Panc1 (cell line): ENCODE measurements around the gene RAI14. TPM values are rescaled to one million over a fixed set of nuclear protein-coding genes. Genes with fewer than 3 reads are reported as not detected.

Experiments used
- ATAC-seq: fragments of 200-7000 bp; cut with Tn5 transposase; 2 replicates; pipeline ENCODE4 v1.9.1; 2020; ENCODE audit warnings: mild to moderate bottlenecking, moderate library complexity
- BruUV-seq: library from RNA; stranded (reverse); fragments of 400-500 nt; replicated peaks from 2 replicates; lab custom pipeline; 2021; lab: Mats Ljungman, UMichigan
- CTCF ChIA-PET: fragments of 300-600 bp; sonication (Branson Sonifier 250); formaldehyde crosslinking; loops from one replicate; lab custom pipeline; 2022; ENCODE audit warnings: antibody characterized with exemption; lab: Charles Lee
- POLR2A ChIA-PET: fragments of 300-600 bp; sonication (Branson Sonifier 250); formaldehyde crosslinking; loops from one replicate; lab custom pipeline; 2022; ENCODE audit warnings: antibody characterized with exemption; lab: Charles Lee
- DNase-seq: peaks from one replicate; pipeline ENCODE4 v3.0.0-alpha.2; 2010; ENCODE audit warnings: low read depth, low spot score
- H3K27ac ChIP-seq: 2 replicates; pipeline ENCODE4 v1.5.1; 2011; ENCODE audit warnings: mild to moderate bottlenecking, low read length, inconsistent platforms
- H3K27me3 ChIP-seq: fragments of 200-500 bp; sonication (Bioruptor generic); 2 replicates; pipeline ENCODE4 v1.6.0; 2014; ENCODE audit warnings: low read length, inconsistent platforms; ENCODE audit not compliant: control insufficient read depth, insufficient read depth
- H3K36me3 ChIP-seq: fragments of 200-500 bp; sonication (Bioruptor generic); 2 replicates; pipeline ENCODE4 v1.5.1; 2014; ENCODE audit warnings: inconsistent platforms, mild to moderate bottlenecking, low read length, moderate library complexity; ENCODE audit not compliant: control insufficient read depth, insufficient read depth
- H3K4me1 ChIP-seq: 2 replicates; pipeline ENCODE4 v1.5.1; 2011; ENCODE audit warnings: inconsistent platforms, mild to moderate bottlenecking, low read length, moderate library complexity; ENCODE audit not compliant: control insufficient read depth, insufficient read depth
- H3K4me3 ChIP-seq, 2 experiments: 2 replicates each; pipeline ENCODE4 v1.5.1; 2011 to 2012; ENCODE audit warnings: low read depth in 2 of 2, low read length in 2 of 2, mild to moderate bottlenecking in 2 of 2, inconsistent platforms in 1 of 2, moderate library complexity in 1 of 2
- H3K9me3 ChIP-seq: fragments of 200-500 bp; sonication (Bioruptor generic); 2 replicates; pipeline ENCODE4 v1.5.1; 2014; ENCODE audit warnings: low read depth, mild to moderate bottlenecking, inconsistent platforms, low read length, moderate library complexity; ENCODE audit not compliant: control insufficient read depth, insufficient read depth
- POLR2AphosphoS5 ChIP-seq: IDR thresholded peaks from 2 replicates; pipeline ENCODE4 v1.6.1; 2012; ENCODE audit warnings: mild to moderate bottlenecking, low read depth, low read length, moderate library complexity
- SIN3A ChIP-seq: IDR thresholded peaks from 2 replicates; pipeline ENCODE4 v1.6.1; 2012; ENCODE audit warnings: low read depth, mild to moderate bottlenecking, low read length, moderate library complexity, borderline replicate concordance; ENCODE audit not compliant: insufficient read depth
- TCF7L2 ChIP-seq: IDR thresholded peaks from 2 replicates; pipeline ENCODE4 v1.6.1; 2011; ENCODE audit warnings: mild to moderate bottlenecking, low read depth, low read length, inconsistent platforms
- in situ Hi-C: cut with HindIII; loops from 2 replicates; pipeline ENCODE4 v1.10.0; 2016; ENCODE audit warnings: low sequenced_read_pairs, low pct_unique_long_range_greater_than_20kb
- intact Hi-C: fragments of 100-400 bp; cut with micrococcal nuclease; formaldehyde crosslinking; loops from one replicate; pipeline ENCODE4 v1.10.0; 2022; ENCODE audit not compliant: unreplicated experiment
- total RNA-seq: library from RNA; stranded (reverse); gene quantifications from one replicate; pipeline ENCODE4 v1.2.1, GENCODE V29; 2021; ENCODE audit not compliant: unreplicated experiment
- TF ChIP-seq, protein P1 (sequence below), 2 experiments: IDR thresholded peaks; 2 replicates each; pipeline ENCODE4 v1.6.1; 2011 to 2012; ENCODE audit warnings: low read depth in 2 of 2, control low read depth in 1 of 2, low read length in 1 of 2, mild to moderate bottlenecking in 1 of 2, moderate library complexity in 1 of 2; ENCODE audit not compliant: insufficient read depth in 1 of 2
- TF ChIP-seq, protein P2 (sequence below): fragments of 450-650 bp; IDR thresholded peaks from 2 replicates; pipeline ENCODE4 v1.5.1; 2017; ENCODE audit warnings: mild to moderate bottlenecking

Gene RAI14
- total RNA-seq, 1 experiment from 2014 or later, result 18.5 TPM

DNA sequence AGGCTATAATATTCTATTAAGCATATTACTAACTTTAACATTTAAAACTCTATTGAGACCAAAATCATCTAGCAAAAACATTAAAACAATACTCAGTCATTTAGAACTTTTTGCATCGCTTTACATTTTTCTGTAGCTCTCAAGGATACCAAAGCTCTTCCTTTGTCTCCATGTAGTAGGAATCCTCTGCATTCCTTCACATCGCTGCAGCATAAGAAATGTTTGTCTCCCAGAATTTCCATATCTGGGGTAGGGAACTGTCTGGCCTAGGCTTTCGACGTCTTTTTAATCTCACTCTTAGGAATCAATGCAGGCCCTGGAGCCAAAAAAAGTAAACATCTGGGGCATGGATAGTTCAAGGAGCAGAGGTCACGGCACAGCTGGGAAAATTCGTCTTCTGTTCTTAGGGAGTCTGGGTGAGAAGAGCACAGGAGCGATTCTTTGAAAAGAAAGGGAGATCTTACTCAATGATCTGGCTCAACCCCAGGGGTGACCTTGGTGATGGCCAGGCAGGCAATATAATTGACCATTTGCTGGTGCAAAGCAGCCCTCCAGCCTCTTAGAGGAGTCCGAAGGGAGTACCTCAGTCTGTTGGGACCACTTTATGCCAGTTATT, 23.2 kb upstream of the RAI14 start:
- ATAC-seq, result no peak
- in situ Hi-C loops (no loop called here), intact Hi-C loops (no loop called here)
- no peaks in the 10 kb centered on the region for H3K36me3 ChIP-seq
- BruUV-seq, result no TSS peak
- no peak overlapping the region for H3K27ac ChIP-seq
- ChIA-PET CTCF (no interaction called here), POLR2A (no interaction called here)
- H3K4me1 ChIP-seq, result no peaks in the 10 kb centered on the region
- no peak for DNase-seq
- TF ChIP-seq SIN3A (no peak), POLR2AphosphoS5 (no peak), TCF7L2 (no peak)
- TF ChIP-seq, protein P1, sequence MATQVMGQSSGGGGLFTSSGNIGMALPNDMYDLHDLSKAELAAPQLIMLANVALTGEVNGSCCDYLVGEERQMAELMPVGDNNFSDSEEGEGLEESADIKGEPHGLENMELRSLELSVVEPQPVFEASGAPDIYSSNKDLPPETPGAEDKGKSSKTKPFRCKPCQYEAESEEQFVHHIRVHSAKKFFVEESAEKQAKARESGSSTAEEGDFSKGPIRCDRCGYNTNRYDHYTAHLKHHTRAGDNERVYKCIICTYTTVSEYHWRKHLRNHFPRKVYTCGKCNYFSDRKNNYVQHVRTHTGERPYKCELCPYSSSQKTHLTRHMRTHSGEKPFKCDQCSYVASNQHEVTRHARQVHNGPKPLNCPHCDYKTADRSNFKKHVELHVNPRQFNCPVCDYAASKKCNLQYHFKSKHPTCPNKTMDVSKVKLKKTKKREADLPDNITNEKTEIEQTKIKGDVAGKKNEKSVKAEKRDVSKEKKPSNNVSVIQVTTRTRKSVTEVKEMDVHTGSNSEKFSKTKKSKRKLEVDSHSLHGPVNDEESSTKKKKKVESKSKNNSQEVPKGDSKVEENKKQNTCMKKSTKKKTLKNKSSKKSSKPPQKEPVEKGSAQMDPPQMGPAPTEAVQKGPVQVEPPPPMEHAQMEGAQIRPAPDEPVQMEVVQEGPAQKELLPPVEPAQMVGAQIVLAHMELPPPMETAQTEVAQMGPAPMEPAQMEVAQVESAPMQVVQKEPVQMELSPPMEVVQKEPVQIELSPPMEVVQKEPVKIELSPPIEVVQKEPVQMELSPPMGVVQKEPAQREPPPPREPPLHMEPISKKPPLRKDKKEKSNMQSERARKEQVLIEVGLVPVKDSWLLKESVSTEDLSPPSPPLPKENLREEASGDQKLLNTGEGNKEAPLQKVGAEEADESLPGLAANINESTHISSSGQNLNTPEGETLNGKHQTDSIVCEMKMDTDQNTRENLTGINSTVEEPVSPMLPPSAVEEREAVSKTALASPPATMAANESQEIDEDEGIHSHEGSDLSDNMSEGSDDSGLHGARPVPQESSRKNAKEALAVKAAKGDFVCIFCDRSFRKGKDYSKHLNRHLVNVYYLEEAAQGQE (IDR thresholded peaks at IDR 0.05; ENCODE audit: insufficient read depth in 1 of 2, low read depth in 2 of 2, low read length in 1 of 2), result no peak
- TF ChIP-seq, protein P2, sequence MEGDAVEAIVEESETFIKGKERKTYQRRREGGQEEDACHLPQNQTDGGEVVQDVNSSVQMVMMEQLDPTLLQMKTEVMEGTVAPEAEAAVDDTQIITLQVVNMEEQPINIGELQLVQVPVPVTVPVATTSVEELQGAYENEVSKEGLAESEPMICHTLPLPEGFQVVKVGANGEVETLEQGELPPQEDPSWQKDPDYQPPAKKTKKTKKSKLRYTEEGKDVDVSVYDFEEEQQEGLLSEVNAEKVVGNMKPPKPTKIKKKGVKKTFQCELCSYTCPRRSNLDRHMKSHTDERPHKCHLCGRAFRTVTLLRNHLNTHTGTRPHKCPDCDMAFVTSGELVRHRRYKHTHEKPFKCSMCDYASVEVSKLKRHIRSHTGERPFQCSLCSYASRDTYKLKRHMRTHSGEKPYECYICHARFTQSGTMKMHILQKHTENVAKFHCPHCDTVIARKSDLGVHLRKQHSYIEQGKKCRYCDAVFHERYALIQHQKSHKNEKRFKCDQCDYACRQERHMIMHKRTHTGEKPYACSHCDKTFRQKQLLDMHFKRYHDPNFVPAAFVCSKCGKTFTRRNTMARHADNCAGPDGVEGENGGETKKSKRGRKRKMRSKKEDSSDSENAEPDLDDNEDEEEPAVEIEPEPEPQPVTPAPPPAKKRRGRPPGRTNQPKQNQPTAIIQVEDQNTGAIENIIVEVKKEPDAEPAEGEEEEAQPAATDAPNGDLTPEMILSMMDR, result no peak
- no peaks in the 10 kb centered on the region for H3K9me3 ChIP-seq
- H3K4me3 ChIP-seq, result no peak overlapping the region
- H3K27me3 ChIP-seq, result no peaks in the 10 kb centered on the region

DNA sequence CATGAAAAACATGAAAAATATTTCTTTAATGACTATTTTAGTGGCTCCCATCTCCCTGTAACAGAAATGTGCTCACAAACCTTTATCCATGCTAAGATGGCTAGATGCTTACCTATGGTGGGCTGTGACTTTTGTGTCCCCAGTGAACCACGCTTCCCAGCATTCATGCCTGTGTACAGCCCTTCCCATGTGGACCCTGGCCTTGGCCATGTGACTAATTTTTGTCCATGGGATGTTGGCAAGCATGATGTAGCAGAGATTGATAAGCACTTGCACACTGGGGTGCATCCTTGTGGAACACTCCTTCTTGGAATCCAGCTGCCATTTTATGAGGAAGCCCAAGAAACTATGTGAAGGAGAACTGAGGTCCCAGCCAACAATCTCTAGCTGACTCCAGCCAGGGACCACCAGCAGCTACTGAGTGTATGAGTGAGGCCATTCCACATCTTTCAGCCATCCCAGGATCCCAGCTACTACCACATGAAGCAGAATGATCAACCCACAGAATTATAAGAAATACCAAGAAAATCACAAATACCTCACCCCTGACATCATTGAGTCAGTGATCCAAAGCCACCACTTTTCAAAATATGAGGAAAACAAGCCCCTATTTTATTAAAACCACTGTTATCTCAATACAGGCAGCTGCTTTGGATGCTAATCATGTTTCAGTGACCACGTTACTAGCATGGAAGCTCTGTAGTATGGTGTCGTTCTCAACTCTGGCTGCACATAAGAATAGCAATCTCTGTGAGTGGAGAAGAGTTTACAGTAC, 16.1 kb upstream of the RAI14 start:
- no peak overlapping the region for H3K4me3 ChIP-seq
- ChIA-PET POLR2A (no interaction called here), CTCF (no interaction called here)
- H3K36me3 ChIP-seq, result no peaks in the 10 kb centered on the region
- TF ChIP-seq, protein P1 (IDR thresholded peaks at IDR 0.05; ENCODE audit: insufficient read depth in 1 of 2, low read depth in 2 of 2, low read length in 1 of 2), result no peak
- no peak for TF ChIP-seq SIN3A
- no peak for TF ChIP-seq TCF7L2
- no peak for TF ChIP-seq POLR2AphosphoS5
- TF ChIP-seq, protein P2, result no peak
- H3K27me3 ChIP-seq, result no peaks in the 10 kb centered on the region; the same call in 1 of the 2 replicates
- no peaks in the 10 kb centered on the region for H3K4me1 ChIP-seq
- no TSS peak for BruUV-seq
- H3K27ac ChIP-seq, result no peak overlapping the region
- DNase-seq (no peak), ATAC-seq (no peak)
- H3K9me3 ChIP-seq, result no peaks in the 10 kb centered on the region
- intact Hi-C loops (no loop called here), in situ Hi-C loops (no loop called here)
